ENCODE measurements around the gene FHIP2A. TPM values are rescaled to one million over a fixed set of nuclear protein-coding genes. Genes with fewer than 3 reads are reported as not detected.

The FHIP2A gene
- total RNA-seq, 1 donor from 2014 or later = 30.2 TPM

GRCh38 chr10:114806562-114807391 is 14.8 kb upstream of the FHIP2A start:
- H3K36me3 ChIP-seq = no peaks in the 10 kb centered on the region
- ATAC-seq (no peak), DNase-seq (no peak)
- H3K27ac ChIP-seq = no peak overlapping the region
- intact Hi-C loops (cut with DNase I) = no loop called here
- no peak for TF ChIP-seq CTCF (IDR thresholded peaks at IDR 0.05)
- no peaks in the 10 kb centered on the region for H3K4me1 ChIP-seq
- no peaks in the 10 kb centered on the region for H3K9me3 ChIP-seq
- H3K27me3 ChIP-seq = no peaks in the 10 kb centered on the region
- no peak overlapping the region for H3K4me3 ChIP-seq

- no peaks in the 10 kb centered on the region for H3K27me3 ChIP-seq
- H3K9me3 ChIP-seq = no peaks in the 10 kb centered on the region
- no peaks in the 10 kb centered on the region for H3K4me1 ChIP-seq
- TF ChIP-seq CTCF (IDR thresholded peaks at IDR 0.05) = no peak
- no peak overlapping the region for H3K27ac ChIP-seq
- DNase-seq (no peak), ATAC-seq (no peak)
- intact Hi-C loops (cut with DNase I) = no loop called here
- H3K4me3 ChIP-seq = no peak overlapping the region
- H3K36me3 ChIP-seq = no peaks in the 10 kb centered on the region
These were observed 12.6 kb upstream of the FHIP2A start for GRCh38 chr10:114808982-114809381.

- no peak for ATAC-seq
- H3K27me3 ChIP-seq = no peaks in the 10 kb centered on the region
- intact Hi-C loops (cut with DNase I) = no loop called here
- H3K4me1 ChIP-seq = no peaks in the 10 kb centered on the region
- DNase-seq = no peak
- no peaks in the 10 kb centered on the region for H3K36me3 ChIP-seq
- no peak for TF ChIP-seq CTCF (IDR thresholded peaks at IDR 0.05)
- no peak overlapping the region for H3K27ac ChIP-seq
- no peak overlapping the region for H3K4me3 ChIP-seq
- H3K9me3 ChIP-seq = no peaks in the 10 kb centered on the region
These were observed 10.7 kb upstream of the FHIP2A start for GRCh38 chr10:114810926-114811325.

GRCh38 chr10:114811862-114812261 is 9.7 kb upstream of the FHIP2A start:
- Histone ChIP-seq H3K27ac (no peak overlapping the region), H3K9me3 (no peaks in the 10 kb centered on the region), H3K36me3 (no peaks in the 10 kb centered on the region), H3K4me3 (no peak overlapping the region), H3K4me1 (no peaks in the 10 kb centered on the region), H3K27me3 (no peaks in the 10 kb centered on the region)
- DNase-seq = no peak
- intact Hi-C loops (cut with DNase I) = no loop called here
- TF ChIP-seq CTCF (IDR thresholded peaks at IDR 0.05) = no peak
- peak; percentile 64 for ATAC-seq

- DNase-seq (no peak), ATAC-seq (no peak)
- Histone ChIP-seq H3K4me3 (no peak overlapping the region), H3K4me1 (no peaks in the 10 kb centered on the region), H3K36me3 (no peaks in the 10 kb centered on the region), H3K27ac (no peak overlapping the region), H3K9me3 (no peaks in the 10 kb centered on the region), H3K27me3 (no peaks in the 10 kb centered on the region)
- intact Hi-C loops (cut with DNase I) = no loop called here
- no peak for TF ChIP-seq CTCF (IDR thresholded peaks at IDR 0.05)
These were observed 5.8 kb upstream of the FHIP2A start for GRCh38 chr10:114815791-114816190.

All from upper lobe of right lung (tissue), 1 donor.